Measurements from ENCODE around the gene SLC18A2.

The SLC18A2 gene

DNA sequence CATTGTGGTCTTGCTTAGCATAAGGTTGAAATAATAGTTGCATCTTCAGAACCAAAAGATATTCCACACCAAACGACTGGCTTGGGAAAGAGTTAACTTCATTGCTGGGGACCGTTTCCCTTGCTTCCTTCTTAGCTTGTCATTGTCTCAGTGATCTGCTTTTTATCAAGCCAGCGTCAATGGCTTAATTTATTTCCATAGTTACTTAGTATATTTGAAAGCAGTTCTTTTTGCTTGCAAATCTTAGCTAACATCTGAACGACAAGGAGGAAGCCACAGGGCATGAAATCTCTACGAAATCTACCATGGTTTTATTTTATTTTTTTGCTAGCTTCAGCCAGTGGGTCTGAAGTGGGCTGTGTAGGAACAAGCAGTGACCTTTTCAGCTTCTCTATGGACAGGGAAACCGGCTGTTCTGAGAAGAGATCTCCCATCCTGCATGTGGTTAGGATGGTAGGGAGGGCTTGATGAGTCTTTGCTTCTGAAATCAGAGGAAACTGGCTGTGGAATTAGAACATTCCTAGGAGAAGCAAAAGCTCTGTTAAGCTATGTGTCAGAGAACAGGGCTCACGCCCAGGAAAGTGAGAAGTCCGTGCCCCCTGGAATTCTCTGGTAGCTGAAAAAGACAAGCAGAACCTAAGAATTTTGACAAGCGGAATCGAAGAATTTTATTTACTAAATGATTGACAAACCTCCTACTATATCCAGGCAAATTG is 8.0 kb downstream of the SLC18A2 start:
- TF ChIP-seq ZNF274 (IDR thresholded peaks at IDR 0.05; ENCODE audit: low read depth, low read length), result no peak
- H3K4me3 ChIP-seq (ENCODE audit: low read length), result no peak overlapping the region

- no peak for TF ChIP-seq ZNF274 (IDR thresholded peaks at IDR 0.05; ENCODE audit: low read depth, low read length)
- no peak overlapping the region for H3K4me3 ChIP-seq (ENCODE audit: low read length)
Observed at GRCh38 chr10:117249493-117250093, 8.7 kb downstream of the SLC18A2 start.

DNA sequence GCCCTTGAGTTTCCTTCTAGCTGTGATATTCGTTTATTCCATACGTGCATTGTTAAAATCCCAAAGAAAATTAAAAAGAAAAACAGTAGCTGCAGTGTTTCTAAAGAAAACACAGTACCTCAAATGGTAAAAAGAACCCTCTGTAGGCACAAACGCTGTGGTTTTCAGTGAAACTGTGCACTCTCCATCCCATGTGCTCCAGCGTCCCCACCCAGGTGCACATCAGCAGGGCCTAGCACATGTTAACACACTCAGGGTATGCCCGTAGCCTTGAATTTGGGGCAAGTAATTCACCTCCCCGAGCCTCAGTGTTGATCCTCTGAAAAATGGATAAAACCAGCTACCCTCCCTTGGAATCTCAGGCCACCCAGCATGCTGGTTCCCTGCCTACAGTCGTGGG is 9.5 kb downstream of the SLC18A2 start:
- no peak overlapping the region for H3K4me3 ChIP-seq (ENCODE audit: low read length)
- no peak for TF ChIP-seq ZNF274 (IDR thresholded peaks at IDR 0.05; ENCODE audit: low read depth, low read length)

GRCh38 chr10:117253908-117254307 is 13.0 kb downstream of the SLC18A2 start:
- H3K4me3 ChIP-seq (ENCODE audit: low read length), result no peak overlapping the region
- no peak for TF ChIP-seq ZNF274 (IDR thresholded peaks at IDR 0.05; ENCODE audit: low read depth, low read length)

DNA sequence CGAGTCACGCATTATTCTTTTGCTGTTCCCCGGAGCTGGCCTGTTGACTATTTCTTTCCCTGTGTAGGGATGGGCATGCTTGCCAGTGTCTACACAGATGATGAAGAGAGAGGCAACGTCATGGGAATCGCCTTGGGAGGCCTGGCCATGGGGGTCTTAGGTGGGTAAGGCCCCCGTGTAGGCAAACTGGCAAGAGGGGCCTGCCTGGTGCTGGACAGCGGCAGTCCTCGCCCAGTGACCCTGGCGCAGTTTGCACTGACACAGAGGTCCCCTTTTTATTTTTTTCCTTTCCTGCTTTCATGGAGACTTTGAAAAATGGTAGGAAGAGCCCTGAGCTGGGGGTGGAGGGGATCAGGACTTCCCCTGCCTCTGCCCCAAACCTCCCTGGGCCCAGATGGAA is 13.4 kb downstream of the SLC18A2 start:
- no peak overlapping the region for H3K4me3 ChIP-seq (ENCODE audit: low read length)
- no peak for TF ChIP-seq ZNF274 (IDR thresholded peaks at IDR 0.05; ENCODE audit: low read depth, low read length)

DNA sequence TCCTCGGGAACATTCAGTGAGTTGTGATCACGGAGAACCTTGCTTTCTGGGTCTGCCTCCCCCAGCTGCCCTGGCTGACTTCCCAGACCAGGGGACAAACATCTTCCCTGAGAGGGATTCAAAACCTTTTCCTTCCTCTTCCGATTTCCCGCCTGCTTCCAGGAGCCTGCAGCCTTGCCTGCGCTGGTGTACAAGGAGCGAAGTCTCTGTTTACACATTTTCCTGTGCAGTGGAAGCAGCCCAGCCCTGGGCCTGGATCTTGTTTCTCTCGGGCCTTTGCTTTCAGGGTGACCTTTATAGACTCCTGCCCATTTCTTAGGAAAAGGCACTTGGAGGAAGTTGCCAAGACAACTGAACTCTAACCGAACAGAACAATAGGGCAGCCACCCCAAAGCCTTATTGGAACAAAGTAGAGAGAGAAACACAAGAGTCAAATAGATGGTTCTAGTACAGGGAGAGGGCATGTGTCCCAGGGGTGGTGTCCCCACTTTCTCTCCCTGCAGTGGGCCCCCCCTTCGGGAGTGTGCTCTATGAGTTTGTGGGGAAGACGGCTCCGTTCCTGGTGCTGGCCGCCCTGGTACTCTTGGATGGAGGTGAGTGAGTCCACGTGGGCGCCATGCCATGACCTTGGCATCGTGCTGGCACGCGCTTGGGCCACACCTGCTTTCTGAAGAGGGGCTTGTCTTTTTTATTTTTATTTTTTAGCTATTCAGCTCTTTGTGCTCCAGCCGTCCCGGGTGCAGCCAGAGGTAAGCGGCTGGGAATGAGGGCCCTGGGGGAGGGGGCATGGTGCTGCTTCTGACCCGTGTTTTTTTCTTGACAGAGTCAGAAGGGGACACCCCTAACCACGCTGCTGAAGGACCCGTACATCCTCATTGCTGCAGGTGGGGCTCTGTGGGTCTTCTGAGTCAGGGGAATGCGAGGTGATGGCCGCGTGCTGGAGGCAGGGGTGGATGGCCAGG is 14.1 kb downstream of the SLC18A2 start:
- no peak for TF ChIP-seq ZNF274 (IDR thresholded peaks at IDR 0.05; ENCODE audit: low read depth, low read length)
- H3K4me3 ChIP-seq (ENCODE audit: low read length), result no peak overlapping the region

- no peak for TF ChIP-seq ZNF274 (IDR thresholded peaks at IDR 0.05; ENCODE audit: low read depth, low read length)
- H3K4me3 ChIP-seq (ENCODE audit: low read length), result no peak overlapping the region
Observed at GRCh38 chr10:117255835-117256460, 15.0 kb downstream of the SLC18A2 start.

GRCh38 chr10:117256910-117257309 is 16.0 kb downstream of the SLC18A2 start:
- TF ChIP-seq ZNF274 (IDR thresholded peaks at IDR 0.05; ENCODE audit: low read depth, low read length), result no peak

GRCh38 chr10:117257721-117258120 is 16.8 kb downstream of the SLC18A2 start:
- no peak overlapping the region for H3K4me3 ChIP-seq (ENCODE audit: low read length)
- no peak for TF ChIP-seq ZNF274 (IDR thresholded peaks at IDR 0.05; ENCODE audit: low read depth, low read length)

More at GRCh38 chr10:117256910-117257309, 16.0 kb downstream of the SLC18A2 start:
- no peak overlapping the region for H3K4me3 ChIP-seq (ENCODE audit: low read length)

- no peak for TF ChIP-seq ZNF274 (IDR thresholded peaks at IDR 0.05; ENCODE audit: low read depth, low read length)
- no peak overlapping the region for H3K4me3 ChIP-seq (ENCODE audit: low read length)
Observed at GRCh38 chr10:117259279-117259678, 18.4 kb downstream of the SLC18A2 start.

GRCh38 chr10:117260084-117260483 is 19.2 kb downstream of the SLC18A2 start:
- H3K4me3 ChIP-seq (ENCODE audit: low read length), result no peak overlapping the region
- TF ChIP-seq ZNF274 (IDR thresholded peaks at IDR 0.05; ENCODE audit: low read depth, low read length), result no peak

DNA sequence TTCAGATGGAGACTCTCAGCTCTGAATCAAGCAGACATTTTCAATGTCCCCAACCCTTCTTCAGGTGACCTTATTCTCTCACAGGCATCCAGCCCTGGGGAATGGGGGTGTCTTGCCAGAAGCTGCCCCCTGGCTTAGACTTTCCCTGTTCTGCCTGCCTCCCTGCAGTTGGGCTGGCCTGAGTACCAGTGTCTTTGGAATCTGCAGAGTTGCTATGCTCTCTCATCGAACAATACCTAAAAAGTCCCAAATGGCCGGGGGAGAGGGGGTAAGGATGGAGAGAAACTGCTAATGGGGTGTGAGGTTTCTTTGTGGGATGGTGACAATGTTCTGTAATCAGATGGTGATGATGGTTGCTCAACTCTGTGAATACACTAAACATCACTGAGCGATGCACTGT is 20.6 kb downstream of the SLC18A2 start:
- no peak overlapping the region for H3K4me3 ChIP-seq (ENCODE audit: low read length)
- TF ChIP-seq ZNF274 (IDR thresholded peaks at IDR 0.05; ENCODE audit: low read depth, low read length), result no peak

DNA sequence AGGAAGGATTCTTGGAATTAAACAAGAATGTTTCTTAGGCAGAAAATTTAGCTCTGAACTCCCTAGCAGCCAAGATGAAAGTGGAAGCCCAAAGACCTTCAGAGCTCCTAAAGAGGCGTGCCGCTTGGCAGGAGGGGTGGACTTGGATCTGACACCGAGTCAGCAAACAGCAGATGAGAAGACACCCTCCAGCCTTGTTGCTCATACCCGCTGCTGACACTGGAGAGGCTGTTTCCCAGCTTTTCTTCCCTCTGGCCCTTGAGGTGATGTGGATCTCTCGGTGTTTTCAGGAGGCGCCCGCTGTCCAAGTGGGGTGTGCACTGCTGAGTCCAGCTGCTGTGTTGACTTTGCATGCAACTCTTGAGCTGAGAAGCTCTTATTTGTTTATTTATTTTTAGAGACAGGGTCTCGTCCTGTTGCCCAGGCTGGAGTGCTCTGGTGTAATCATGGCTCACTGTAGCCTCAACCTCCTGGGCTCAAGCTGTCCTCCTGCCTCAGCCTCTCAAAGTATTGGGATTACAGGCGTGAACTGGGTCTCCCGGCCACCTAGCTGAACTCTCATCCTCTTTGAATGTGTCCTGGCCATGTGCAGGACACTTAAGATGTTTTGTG is 21.5 kb downstream of the SLC18A2 start:
- no peak overlapping the region for H3K4me3 ChIP-seq (ENCODE audit: low read length)
- TF ChIP-seq ZNF274 (IDR thresholded peaks at IDR 0.05; ENCODE audit: low read depth, low read length), result no peak

- no peak for TF ChIP-seq ZNF274 (IDR thresholded peaks at IDR 0.05; ENCODE audit: low read depth, low read length)
- H3K4me3 ChIP-seq (ENCODE audit: low read length), result no peak overlapping the region
Observed at GRCh38 chr10:117262903-117263293, 22.0 kb downstream of the SLC18A2 start.
